Fibroblast of the aortic adventitia (primary cell): ENCODE results near the gene MLC1. TPM values are rescaled to one million over a fixed set of nuclear protein-coding genes. Genes with fewer than 3 reads are reported as not detected.

Experiments used
- DNase-seq: peaks from one replicate; pipeline ENCODE4 v3.0.0-alpha.2; 2010; ENCODE audit warnings: low read depth
- H3K4me3 ChIP-seq: 2 replicates; pipeline ENCODE4 v1.5.1; 2011; ENCODE audit warnings: low read depth, mild to moderate bottlenecking, control low read depth, low read length, moderate library complexity
- CTCF ChIP-seq: IDR thresholded peaks from 2 replicates; pipeline ENCODE4 v1.5.1; 2011; ENCODE audit warnings: mild to moderate bottlenecking, low read length, control low read depth, inconsistent platforms; ENCODE audit not compliant: insufficient read depth
- total RNA-seq: library from RNA; depleted of rRNA; stranded (reverse); fragments of >200 nt; gene quantifications from 2 replicates; pipeline ENCODE4 v1.2.3, GENCODE V29; 2012; ENCODE audit warnings: low replicate concordance

MLC1 gene
- total RNA-seq, 1 donor, result 0.09 TPM

GRCh38 chr22:50084080-50084477 lies 1.1 kb downstream of the MLC1 start:
- H3K4me3 ChIP-seq, result no peak overlapping the region
- no peak for DNase-seq
- no peak for TF ChIP-seq CTCF

GRCh38 chr22:50083462-50084079 lies 1.7 kb downstream of the MLC1 start:
- H3K4me3 ChIP-seq, result no peak overlapping the region
- no peak for TF ChIP-seq CTCF
- no peak for DNase-seq

GRCh38 chr22:50082961-50083461 lies 2.2 kb downstream of the MLC1 start:
- no peak for TF ChIP-seq CTCF
- DNase-seq, result no peak
- H3K4me3 ChIP-seq, result no peak overlapping the region

- TF ChIP-seq CTCF, result no peak
- no peak overlapping the region for H3K4me3 ChIP-seq
- DNase-seq, result no peak
These were observed 3.0 kb downstream of the MLC1 start for GRCh38 chr22:50082197-50082715.

- no peak for TF ChIP-seq CTCF
- no peak for DNase-seq
- H3K4me3 ChIP-seq, result no peak overlapping the region
These were observed 3.6 kb downstream of the MLC1 start for GRCh38 chr22:50081426-50082196.

- TF ChIP-seq CTCF, result no peak
- no peak for DNase-seq
- no peak overlapping the region for H3K4me3 ChIP-seq
These were observed 5.2 kb downstream of the MLC1 start for GRCh38 chr22:50080077-50080465.
